Activated T-helper 17 cell treated with anti-CD3 and anti-CD28 coated beads, Interleukin-2, amount 50 U/mL, for 72 hours (primary cell): ENCODE measurements around the gene CSF2. TPM values are rescaled to one million over a fixed set of nuclear protein-coding genes. Genes with fewer than 3 reads are reported as not detected.
"Not testable (repeated sequence)": the region's sequence is repeated elsewhere in the genome, so short reads cannot be mapped to it uniquely, and the experiment has no call there.

ENCODE experiments used
- ATAC-seq: fragments of 150-1000 bp; cut with Tn5 transposase; replicated peaks from 2 replicates; pipeline ENCODE4 v1.10.0; 2021; ENCODE audit warnings: mild to moderate bottlenecking, moderate library complexity
- H3K27ac Mint-ChIP-seq: one replicate; pipeline ENCODE4 v1.8.0; 2022; ENCODE audit warnings: mixed read lengths
- H3K27me3 Mint-ChIP-seq: one replicate; pipeline ENCODE4 v1.8.0; 2022; ENCODE audit warnings: mixed read lengths
- H3K36me3 Mint-ChIP-seq: one replicate; pipeline ENCODE4 v1.8.0; 2022; ENCODE audit warnings: low read depth, mild to moderate bottlenecking, mixed read lengths
- H3K4me1 Mint-ChIP-seq: one replicate; pipeline ENCODE4 v1.8.0; 2022; ENCODE audit warnings: mixed read lengths
- H3K4me3 Mint-ChIP-seq: one replicate; pipeline ENCODE4 v1.8.0; 2022; ENCODE audit warnings: mild to moderate bottlenecking, mixed read lengths
- H3K9me3 Mint-ChIP-seq: one replicate; pipeline ENCODE4 v1.8.0; 2022; ENCODE audit warnings: mixed read lengths
- total RNA-seq, 2 donors: library from RNA; stranded (reverse); gene quantifications; one replicate each; pipeline ENCODE4 v1.2.3, GENCODE V29; 2022

CSF2 gene
- total RNA-seq, 2 donors from 2014 or later, result 14.6 to 159 TPM

DNA sequence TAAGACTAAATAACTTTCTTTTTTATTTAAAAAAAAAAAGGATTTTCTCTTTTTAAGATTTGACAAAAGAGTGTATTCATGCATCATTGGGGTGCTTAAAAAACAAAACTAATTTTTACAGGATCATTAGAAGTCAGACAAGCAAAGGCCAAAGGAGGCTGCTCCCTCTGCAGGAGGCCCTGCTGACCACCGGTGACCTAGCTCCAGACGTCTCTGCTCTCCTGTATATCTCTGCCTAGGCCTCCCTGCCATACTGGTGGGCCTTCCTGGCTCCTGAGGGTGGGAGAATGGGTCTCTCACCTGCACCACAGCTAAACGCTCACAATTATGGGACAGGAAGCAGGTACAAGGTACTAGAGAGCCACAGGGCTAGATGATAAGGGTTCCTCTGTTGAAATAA, 36.6 kb downstream of the CSF2 start:
- Mint-ChIP-seq H3K4me3 (peak overlapping the region; percentile 77), H3K36me3 (no peaks in the 10 kb centered on the region), H3K27me3 (no peaks in the 10 kb centered on the region), H3K9me3 (no peaks in the 10 kb centered on the region), H3K27ac (peak overlapping the region; percentile 84), H3K4me1 (peaks cover 55% of the 10 kb centered on the region)
- no peak for ATAC-seq

DNA sequence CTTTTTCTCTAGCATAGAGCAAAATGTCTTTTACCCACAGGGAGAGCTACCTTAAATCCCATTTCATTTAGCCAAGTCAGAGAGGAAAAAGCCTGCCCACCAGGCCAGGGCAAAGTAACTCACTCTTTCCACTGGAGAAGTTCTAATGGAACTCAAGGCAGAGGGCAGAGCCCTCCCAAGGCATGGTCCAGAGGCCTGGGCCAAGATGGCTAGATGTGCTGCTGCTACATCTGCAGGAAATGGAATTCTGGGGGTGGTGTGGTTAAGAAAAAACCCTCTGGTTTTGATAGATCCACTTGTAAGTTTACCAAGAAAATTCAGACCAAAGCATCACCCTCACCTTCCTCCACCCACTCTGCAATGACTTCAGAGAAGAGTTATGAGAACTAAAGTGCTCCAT, 37.3 kb downstream of the CSF2 start:
- Mint-ChIP-seq H3K4me1 (peaks cover 55% of the 10 kb centered on the region), H3K27me3 (no peaks in the 10 kb centered on the region), H3K27ac (peak overlapping the region; percentile 84), H3K9me3 (no peaks in the 10 kb centered on the region), H3K4me3 (peak overlapping the region; percentile 77), H3K36me3 (no peaks in the 10 kb centered on the region)
- peak; percentile 57 for ATAC-seq

DNA sequence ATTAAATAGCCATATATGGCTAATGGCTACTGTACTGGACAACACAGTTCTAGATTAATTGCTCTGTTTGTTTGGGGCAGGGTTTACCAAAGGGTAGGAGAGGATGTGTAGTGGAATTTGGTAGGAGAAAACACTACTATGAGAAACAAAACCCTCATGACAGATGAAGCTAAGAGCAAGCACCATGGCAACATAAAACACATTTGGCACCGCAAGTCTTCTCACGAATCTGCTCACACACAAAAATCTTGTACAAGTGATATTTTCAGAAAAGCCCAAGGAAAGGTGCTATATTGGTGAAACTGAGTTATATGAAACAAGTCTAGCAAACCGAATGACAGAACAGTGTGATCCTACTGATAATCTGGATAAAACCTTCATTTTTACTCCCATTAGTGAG, 38.5 kb downstream of the CSF2 start:
- H3K36me3 Mint-ChIP-seq, result no peaks in the 10 kb centered on the region

DNA sequence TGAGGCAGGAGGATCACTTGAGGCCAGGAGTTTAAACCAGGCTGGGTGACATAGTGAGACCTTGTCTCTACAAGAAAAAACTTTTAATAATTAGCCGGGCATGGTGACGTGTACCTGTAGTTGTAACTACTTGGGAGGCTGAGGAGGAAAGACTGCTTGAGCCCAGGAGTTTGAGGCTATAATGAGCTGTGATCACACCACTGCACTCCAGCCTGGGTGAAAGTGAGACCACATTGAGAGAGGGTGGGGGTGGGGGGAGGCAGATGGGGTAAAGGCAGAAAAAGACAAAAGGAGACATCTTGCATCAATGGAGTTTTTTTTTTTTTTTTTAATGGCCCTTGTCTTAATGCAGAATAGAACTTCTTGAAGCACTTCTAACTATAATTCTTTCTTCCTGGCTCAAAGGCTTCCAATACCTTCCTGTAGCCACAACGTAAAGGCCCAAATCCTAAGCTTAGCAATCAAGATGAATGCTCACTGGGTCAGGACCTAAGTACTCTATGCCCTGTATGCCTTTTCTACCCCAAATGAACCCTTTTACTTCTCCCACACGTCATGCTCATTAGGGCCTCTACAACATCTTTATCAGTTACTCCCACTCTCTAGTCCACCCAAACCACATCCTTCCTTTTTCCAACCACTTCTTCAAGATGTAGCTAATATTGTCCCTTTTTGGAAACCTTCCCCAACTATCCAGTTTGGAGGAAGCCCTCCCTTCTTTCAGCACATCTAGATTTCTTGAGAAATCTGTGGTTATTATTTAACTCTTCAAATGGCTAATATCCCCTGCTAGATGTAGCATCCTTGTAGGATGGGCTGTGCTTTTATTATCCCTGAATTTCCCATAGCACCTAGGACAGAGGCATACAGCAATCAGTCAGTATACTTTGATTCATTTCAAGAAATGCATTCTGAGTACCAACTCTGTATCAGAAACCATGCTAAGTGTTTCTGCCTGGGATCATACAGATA, 40.8 kb downstream of the CSF2 start:
- Mint-ChIP-seq H3K9me3 (no peaks in the 10 kb centered on the region), H3K4me3 (peak overlapping the region; percentile 33), H3K27ac (peak overlapping the region; percentile 5), H3K27me3 (no peaks in the 10 kb centered on the region), H3K36me3 (no peaks in the 10 kb centered on the region), H3K4me1 (peaks cover 55% of the 10 kb centered on the region)
- ATAC-seq, result peak; percentile 78

More for the DNA sequence above, 38.5 kb downstream of the CSF2 start:
- H3K9me3 Mint-ChIP-seq, result no peaks in the 10 kb centered on the region
- no peak for ATAC-seq
- H3K27me3 Mint-ChIP-seq, result no peaks in the 10 kb centered on the region
- H3K4me3 Mint-ChIP-seq, result peak overlapping the region; percentile 77
- peaks cover 55% of the 10 kb centered on the region for H3K4me1 Mint-ChIP-seq
- H3K27ac Mint-ChIP-seq, result peak overlapping the region; percentile 53

- ATAC-seq, result peak; percentile 86
- H3K4me3 Mint-ChIP-seq, result peak overlapping the region; percentile 33
- H3K27ac Mint-ChIP-seq, result peak overlapping the region; percentile 5
- H3K27me3 Mint-ChIP-seq, result no peaks in the 10 kb centered on the region
- H3K36me3 Mint-ChIP-seq, result no peaks in the 10 kb centered on the region
- H3K4me1 Mint-ChIP-seq, result peaks cover 46% of the 10 kb centered on the region
- no peaks in the 10 kb centered on the region for H3K9me3 Mint-ChIP-seq
Measured at GRCh38 chr5:132115375-132115774, 41.8 kb downstream of the CSF2 start.

GRCh38 chr5:132116072-132116471, 42.5 kb downstream of the CSF2 start:
- Mint-ChIP-seq H3K27me3 (no peaks in the 10 kb centered on the region), H3K27ac (no peak overlapping the region), H3K4me3 (peak overlapping the region; percentile 33), H3K4me1 (peaks cover 39% of the 10 kb centered on the region), H3K36me3 (no peaks in the 10 kb centered on the region), H3K9me3 (no peaks in the 10 kb centered on the region)
- no peak for ATAC-seq

- not testable (repeated sequence) for H3K9me3 Mint-ChIP-seq, H3K27ac Mint-ChIP-seq, ATAC-seq, H3K36me3 Mint-ChIP-seq, H3K4me3 Mint-ChIP-seq, H3K27me3 Mint-ChIP-seq
- H3K4me1 Mint-ChIP-seq, result peaks cover 30% of the 10 kb centered on the region
Measured at GRCh38 chr5:132116909-132117489, 43.4 kb downstream of the CSF2 start.

GRCh38 chr5:132120717-132121116, 47.1 kb downstream of the CSF2 start:
- not testable (repeated sequence) for H3K36me3 Mint-ChIP-seq, H3K9me3 Mint-ChIP-seq, H3K27ac Mint-ChIP-seq, H3K4me1 Mint-ChIP-seq, ATAC-seq, H3K27me3 Mint-ChIP-seq, H3K4me3 Mint-ChIP-seq

DNA sequence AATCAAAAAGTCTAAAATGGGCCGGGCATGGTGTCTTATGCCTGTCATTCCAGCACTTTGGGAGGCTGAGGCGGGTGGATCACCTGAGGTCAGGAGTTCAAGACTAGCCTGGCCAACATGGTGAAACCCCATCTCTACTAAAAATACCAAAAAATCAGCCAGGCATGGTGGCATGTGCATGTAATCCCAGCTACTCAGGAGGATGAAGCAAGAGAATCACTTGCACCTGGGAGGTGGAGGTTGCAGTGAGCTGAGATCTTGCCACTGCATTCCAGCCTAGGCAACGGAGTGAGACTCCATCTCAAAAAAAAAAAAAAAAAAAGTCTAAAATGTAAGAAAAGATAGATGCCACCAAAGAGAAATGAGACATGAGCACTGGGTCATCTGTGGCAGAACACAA, 49.4 kb downstream of the CSF2 start:
- not testable (repeated sequence) for H3K9me3 Mint-ChIP-seq, H3K36me3 Mint-ChIP-seq, H3K27ac Mint-ChIP-seq, H3K4me1 Mint-ChIP-seq, H3K4me3 Mint-ChIP-seq, ATAC-seq, H3K27me3 Mint-ChIP-seq

- not testable (repeated sequence) for H3K36me3 Mint-ChIP-seq, H3K4me3 Mint-ChIP-seq, H3K9me3 Mint-ChIP-seq, ATAC-seq, H3K4me1 Mint-ChIP-seq, H3K27ac Mint-ChIP-seq, H3K27me3 Mint-ChIP-seq
Measured at GRCh38 chr5:132123578-132123977, 50.0 kb downstream of the CSF2 start.

Other genes with a start within 250 kb of the CSF2 start
- gene MEIKIN, start 128.1 kb upstream of the CSF2 start, total RNA-seq, result not detected
- gene ACSL6, start 62.1 kb upstream of the CSF2 start, total RNA-seq, result 1 to 10 TPM; 1.4 to 6.7 TPM
- gene IL3, start 13.1 kb upstream of the CSF2 start, total RNA-seq, result 1 to 10 TPM in 1 of 2 donors, under 1 TPM in 1; 0.32 to 9.0 TPM
- gene P4HA2, start 154.1 kb downstream of the CSF2 start, total RNA-seq, result 10 to 100 TPM in 1 of 2 donors, 1 to 10 TPM in 1; 8.4 to 22.9 TPM
- gene PDLIM4, start 183.9 kb downstream of the CSF2 start, total RNA-seq, result not detected
- under 1 TPM; 0.58 to 0.93 TPM for gene SLC22A4, start 220.6 kb downstream of the CSF2 start, total RNA-seq